T-helper 17 cell (primary cell): ENCODE measurements around the gene ERN2. TPM values are rescaled to one million over a fixed set of nuclear protein-coding genes. Genes with fewer than 3 reads are reported as not detected.
A peak's percentile ranks its signal among the peaks of the same experiment; 100 is the strongest.

Experiments
- ATAC-seq: fragments of 150-1000 bp; cut with Tn5 transposase; 2 replicates; pipeline ENCODE4 v1.10.0; 2021; ENCODE audit warnings: mild to moderate bottlenecking, moderate library complexity
- DNase-seq, 3 donors: peaks; one replicate each; pipeline versions ENCODE4 v3.0.0 to v3.0.0-alpha.2; 2020 to 2021
- H3K9me3 ChIP-seq: one replicate; pipeline ENCODE4 v1.7.0; 2013; ENCODE audit warnings: low read length, mild to moderate bottlenecking; ENCODE audit not compliant: control insufficient read depth, poor library complexity, severe bottlenecking
- H3K27ac Mint-ChIP-seq: one replicate; pipeline ENCODE4 v1.8.0; 2022; ENCODE audit warnings: mild to moderate bottlenecking, moderate library complexity, mixed read lengths
- H3K27me3 Mint-ChIP-seq: one replicate; pipeline ENCODE4 v1.8.0; 2022; ENCODE audit warnings: mixed read lengths
- H3K36me3 Mint-ChIP-seq: one replicate; pipeline ENCODE4 v1.8.0; 2022; ENCODE audit warnings: low read depth, mixed read lengths
- H3K4me1 Mint-ChIP-seq: one replicate; pipeline ENCODE4 v1.8.0; 2022; ENCODE audit warnings: mild to moderate bottlenecking, mixed read lengths
- H3K4me3 Mint-ChIP-seq: one replicate; pipeline ENCODE4 v1.8.0; 2022; ENCODE audit warnings: mild to moderate bottlenecking, moderate library complexity, mixed read lengths
- total RNA-seq, 4 donors: library from RNA in 2 of 4; stranded (reverse) in 2 of 4; gene quantifications; one replicate each; pipeline ENCODE4 v1.2.3 and lab custom pipeline; 2022 to 2026

The ERN2 gene
- total RNA-seq, 2 donors from 2014 or later: not detected

- H3K4me1 Mint-ChIP-seq: peaks cover 6% of the 10 kb centered on the region
Observed at GRCh38 chr16:23691483-23692189, 21.4 kb downstream of the ERN2 start.

GRCh38 chr16:23690771-23691482 lies 22.1 kb downstream of the ERN2 start:
- Mint-ChIP-seq H3K4me1 (peaks cover 6% of the 10 kb centered on the region), H3K4me3 (no peak overlapping the region), H3K27ac (no peak overlapping the region), H3K27me3 (peaks cover 9% of the 10 kb centered on the region), H3K36me3 (peaks cover 12% of the 10 kb centered on the region)
- H3K9me3 ChIP-seq: no peaks in the 10 kb centered on the region
- ATAC-seq (no peak), DNase-seq (no peak)

More at GRCh38 chr16:23691483-23692189, 21.4 kb downstream of the ERN2 start:
- peaks cover 9% of the 10 kb centered on the region for H3K27me3 Mint-ChIP-seq
- no peaks in the 10 kb centered on the region for H3K9me3 ChIP-seq
- DNase-seq (no peak), ATAC-seq (no peak)
- H3K4me3 Mint-ChIP-seq: no peak overlapping the region
- peaks cover 12% of the 10 kb centered on the region for H3K36me3 Mint-ChIP-seq
- no peak overlapping the region for H3K27ac Mint-ChIP-seq

- Mint-ChIP-seq H3K4me1 (peaks cover 3% of the 10 kb centered on the region), H3K36me3 (peaks cover 12% of the 10 kb centered on the region), H3K27ac (no peak overlapping the region), H3K27me3 (peaks cover 3% of the 10 kb centered on the region), H3K4me3 (no peak overlapping the region)
- DNase-seq (no peak), ATAC-seq (no peak)
- no peaks in the 10 kb centered on the region for H3K9me3 ChIP-seq
Observed at GRCh38 chr16:23689442-23690187, 23.4 kb downstream of the ERN2 start.

GRCh38 chr16:23687034-23687808 lies 25.8 kb downstream of the ERN2 start:
- H3K9me3 ChIP-seq: no peaks in the 10 kb centered on the region
- no peak for ATAC-seq
- H3K27ac Mint-ChIP-seq: no peak overlapping the region
- no peaks in the 10 kb centered on the region for H3K27me3 Mint-ChIP-seq
- no peak overlapping the region for H3K4me3 Mint-ChIP-seq
- peaks cover 14% of the 10 kb centered on the region for H3K36me3 Mint-ChIP-seq
- H3K4me1 Mint-ChIP-seq: no peaks in the 10 kb centered on the region
- no peak for DNase-seq

- Mint-ChIP-seq H3K4me1 (peaks cover 12% of the 10 kb centered on the region), H3K4me3 (no peak overlapping the region), H3K36me3 (peaks cover 9% of the 10 kb centered on the region), H3K27me3 (no peaks in the 10 kb centered on the region), H3K27ac (peak overlapping the region; percentile 57)
- no peaks in the 10 kb centered on the region for H3K9me3 ChIP-seq
- no peak for ATAC-seq
- no peak for DNase-seq
Observed at GRCh38 chr16:23683487-23683886, 29.5 kb downstream of the ERN2 start.

GRCh38 chr16:23682181-23682580 lies 30.8 kb downstream of the ERN2 start:
- H3K36me3 Mint-ChIP-seq: peaks cover 2% of the 10 kb centered on the region
- H3K4me1 Mint-ChIP-seq: peaks cover 18% of the 10 kb centered on the region
- peak overlapping the region; percentile 19 for H3K27ac Mint-ChIP-seq
- no peaks in the 10 kb centered on the region for H3K27me3 Mint-ChIP-seq
- DNase-seq (no peak), ATAC-seq (no peak)
- H3K4me3 Mint-ChIP-seq: no peak overlapping the region
- H3K9me3 ChIP-seq: no peaks in the 10 kb centered on the region

- no peaks in the 10 kb centered on the region for H3K9me3 ChIP-seq
- DNase-seq: no peak
- H3K36me3 Mint-ChIP-seq: peaks cover 2% of the 10 kb centered on the region
- peak overlapping the region; percentile 43 for H3K27ac Mint-ChIP-seq
- peak overlapping the region; percentile 87 for H3K4me3 Mint-ChIP-seq
- peaks cover 18% of the 10 kb centered on the region for H3K4me1 Mint-ChIP-seq
- H3K27me3 Mint-ChIP-seq: no peaks in the 10 kb centered on the region
- ATAC-seq: no peak
Observed at GRCh38 chr16:23679986-23680336, 33.1 kb downstream of the ERN2 start.

- Mint-ChIP-seq H3K36me3 (peaks cover 2% of the 10 kb centered on the region), H3K27ac (peak overlapping the region; percentile 43)
Observed at GRCh38 chr16:23679274-23679985, 33.6 kb downstream of the ERN2 start.

GRCh38 chr16:23678430-23679273 lies 34.4 kb downstream of the ERN2 start, which contains the start of gene PLK1:
TSS of gene PLK1 (plus strand) at chr16:23678889. CDS start at chr16:23678933, 44 bp downstream.
- Mint-ChIP-seq H3K36me3 (no peaks in the 10 kb centered on the region), H3K27me3 (no peaks in the 10 kb centered on the region), H3K27ac (peak within 1 kb of the TSS; percentile 43), H3K4me3 (peak within 1 kb of the TSS; percentile 87), H3K4me1 (peaks cover 18% of the 10 kb centered on the region)
- ATAC-seq (peak; percentile 98), DNase-seq (peak; percentile 56 to 61 (median 58))
- no peaks in the 10 kb centered on the region for H3K9me3 ChIP-seq

More at GRCh38 chr16:23679274-23679985, 33.6 kb downstream of the ERN2 start:
- ATAC-seq (no peak), DNase-seq (no peak)
- H3K9me3 ChIP-seq: no peaks in the 10 kb centered on the region
- Mint-ChIP-seq H3K4me3 (peak overlapping the region; percentile 87), H3K4me1 (peaks cover 18% of the 10 kb centered on the region), H3K27me3 (no peaks in the 10 kb centered on the region)

- no peak overlapping the region for H3K27ac Mint-ChIP-seq
- no peaks in the 10 kb centered on the region for H3K27me3 Mint-ChIP-seq
- ATAC-seq: no peak
- no peaks in the 10 kb centered on the region for H3K9me3 ChIP-seq
- no peaks in the 10 kb centered on the region for H3K36me3 Mint-ChIP-seq
- H3K4me3 Mint-ChIP-seq: no peak overlapping the region
- DNase-seq: no peak
- H3K4me1 Mint-ChIP-seq: peaks cover 18% of the 10 kb centered on the region
Observed at GRCh38 chr16:23676924-23677480, 36.0 kb downstream of the ERN2 start.

- no peaks in the 10 kb centered on the region for H3K36me3 Mint-ChIP-seq
- no peak for ATAC-seq
Observed at GRCh38 chr16:23673971-23674614, 38.9 kb downstream of the ERN2 start.

More at GRCh38 chr16:23673971-23674614, 38.9 kb downstream of the ERN2 start:
- no peaks in the 10 kb centered on the region for H3K9me3 ChIP-seq
- Mint-ChIP-seq H3K4me3 (no peak overlapping the region), H3K27ac (no peak overlapping the region), H3K4me1 (peaks cover 18% of the 10 kb centered on the region), H3K27me3 (no peaks in the 10 kb centered on the region)
- no peak for DNase-seq
